Activated CD4-positive, CD25-positive, alpha-beta regulatory T cell (primary cell): ENCODE results near the gene CDRT15L2.
"Not testable (repeated sequence)": the region's sequence is repeated elsewhere in the genome, so short reads cannot be mapped to it uniquely, and the experiment has no call there.

ENCODE experiments used
- DNase-seq, 4 experiments: peaks; one replicate each; lab custom pipeline; 2025; lab: John Stamatoyannopoulos, UW

CDRT15L2 gene

GRCh38 chr17:20579424-20579823 lies at the start of gene CDRT15L2:
Gene CDRT15L2 (plus strand): TSS chr17:20579724. CDS start chr17:20579744, 20 bp downstream.
- DNase-seq, result not testable (repeated sequence)

GRCh38 chr17:20530104-20530503 lies 49.4 kb upstream of the CDRT15L2 start:
- not testable (repeated sequence) for DNase-seq

DNA sequence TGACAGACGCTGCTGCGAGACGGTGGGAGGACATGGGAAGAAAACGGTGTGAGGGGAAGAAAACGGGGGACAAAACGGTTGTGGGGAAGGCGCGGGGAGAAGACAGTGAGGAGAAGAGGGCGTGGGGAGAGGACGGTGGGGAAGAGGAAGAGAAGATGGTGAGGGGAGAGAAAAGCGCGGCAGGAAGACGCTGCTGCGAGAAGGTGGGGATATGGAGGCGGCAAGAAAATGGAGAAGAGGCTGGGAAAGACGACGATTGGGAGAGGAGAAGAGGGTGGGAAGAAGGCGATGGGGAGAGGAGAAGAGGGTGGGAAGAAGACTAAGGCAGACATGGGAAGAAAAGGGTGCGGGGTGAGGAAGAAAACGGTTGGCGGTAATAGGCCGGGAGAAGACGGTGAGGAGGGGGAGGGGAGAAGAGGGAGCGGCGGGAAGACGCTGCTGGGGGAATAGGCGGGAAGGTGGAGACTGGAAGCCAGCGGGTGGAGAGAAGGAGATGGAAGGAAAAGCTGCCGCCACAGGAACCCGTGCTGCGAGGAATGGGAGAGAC lies 46.9 kb upstream of the CDRT15L2 start:
- DNase-seq, result not testable (repeated sequence)

- DNase-seq, result not testable (repeated sequence)
Observed at GRCh38 chr17:20533206-20533605, 46.3 kb upstream of the CDRT15L2 start.

DNA sequence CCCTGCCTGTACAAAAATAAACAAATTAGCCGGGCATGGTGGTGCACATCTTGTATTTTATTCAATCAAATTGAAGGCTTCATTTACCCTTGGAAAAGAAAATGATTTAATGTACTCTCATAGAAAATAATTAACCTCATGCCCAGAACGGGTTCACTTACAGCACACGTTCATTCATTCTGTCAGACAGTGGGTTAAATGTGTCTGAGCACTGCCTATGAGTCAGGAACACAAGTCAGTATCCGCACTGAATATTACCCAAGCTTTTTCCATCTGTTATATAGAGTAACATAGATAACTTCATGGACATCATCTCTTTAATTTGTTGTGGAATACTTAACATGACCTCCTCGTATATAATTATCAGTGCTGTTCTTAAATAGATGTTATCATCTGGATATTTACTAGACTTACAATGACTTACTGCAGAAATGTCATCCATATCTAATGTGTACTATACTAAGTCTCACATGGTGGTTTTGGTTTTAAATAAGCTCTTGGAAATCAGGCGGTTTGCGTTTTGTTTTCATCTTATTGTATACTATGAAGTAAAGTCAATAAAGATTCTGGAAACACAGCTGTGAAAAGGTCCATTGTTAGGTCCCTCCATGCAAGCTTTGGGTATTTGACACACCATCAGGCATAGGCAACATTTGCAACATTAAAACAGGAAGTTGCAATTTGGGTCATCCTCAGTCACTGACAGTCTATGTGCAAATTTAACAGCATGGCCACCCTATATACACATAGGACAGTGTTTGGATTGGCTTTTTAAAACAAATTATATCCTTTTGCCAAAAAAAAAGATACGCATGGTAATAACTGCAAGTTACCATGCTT lies 44.6 kb upstream of the CDRT15L2 start:
- not testable (repeated sequence) for DNase-seq

DNA sequence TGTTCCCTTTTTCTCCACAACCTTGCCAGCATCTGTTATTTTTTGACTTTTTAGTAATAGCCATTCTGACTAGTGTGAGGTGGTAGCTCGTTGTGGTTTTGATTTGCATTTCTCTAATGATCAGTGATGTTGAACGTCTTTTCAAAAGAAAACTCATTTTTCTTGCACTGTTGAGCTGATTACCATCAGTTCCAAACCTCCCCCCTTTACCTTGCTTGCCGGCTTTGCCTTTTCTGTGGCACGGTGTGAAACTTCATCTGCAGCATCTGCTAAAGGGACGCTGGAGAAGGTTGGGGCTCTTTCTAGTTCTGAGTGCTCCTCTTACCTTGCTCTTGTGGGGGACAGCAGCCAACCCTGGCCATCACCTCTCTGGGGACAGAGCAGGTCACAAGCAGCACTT lies 39.1 kb upstream of the CDRT15L2 start:
- DNase-seq, result not testable (repeated sequence)

GRCh38 chr17:20540865-20541264 lies 38.7 kb upstream of the CDRT15L2 start:
- DNase-seq, result not testable (repeated sequence)

DNA sequence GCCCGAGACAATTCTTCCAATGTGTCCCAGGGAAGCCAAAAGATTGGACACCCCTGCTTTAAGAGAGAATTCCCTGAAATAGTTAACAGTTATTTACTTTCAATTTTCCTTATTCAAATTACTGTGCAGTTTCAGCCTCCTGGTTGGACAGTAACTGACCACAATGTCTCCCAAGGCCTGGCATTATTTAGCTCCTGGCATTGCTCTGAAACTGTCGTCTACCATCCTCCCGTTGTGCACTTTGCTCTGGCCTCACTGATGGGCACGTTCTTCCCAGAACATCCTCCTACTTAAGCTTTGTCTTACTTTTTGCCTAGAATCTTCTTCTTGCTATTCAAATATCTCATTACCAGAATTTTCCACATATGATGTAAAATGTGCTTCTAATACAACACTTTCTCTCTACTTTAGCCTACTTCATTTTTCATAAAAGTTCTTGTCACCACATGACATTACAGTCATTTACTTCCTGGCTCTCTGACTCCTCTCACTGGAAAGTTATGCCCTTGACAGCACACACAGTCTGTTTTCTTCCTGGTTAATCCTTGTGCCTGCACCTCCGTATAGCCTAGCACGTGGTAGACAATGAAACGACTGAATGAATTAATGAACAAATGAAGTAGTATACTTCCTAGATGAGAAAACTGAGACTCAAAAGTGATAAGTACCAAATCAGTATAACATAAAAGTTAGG lies 37.5 kb upstream of the CDRT15L2 start:
- DNase-seq, result not testable (repeated sequence)

GRCh38 chr17:20547923-20548322 lies 31.6 kb upstream of the CDRT15L2 start:
- not testable (repeated sequence) for DNase-seq

GRCh38 chr17:20552920-20553319 lies 26.6 kb upstream of the CDRT15L2 start:
- not testable (repeated sequence) for DNase-seq

DNA sequence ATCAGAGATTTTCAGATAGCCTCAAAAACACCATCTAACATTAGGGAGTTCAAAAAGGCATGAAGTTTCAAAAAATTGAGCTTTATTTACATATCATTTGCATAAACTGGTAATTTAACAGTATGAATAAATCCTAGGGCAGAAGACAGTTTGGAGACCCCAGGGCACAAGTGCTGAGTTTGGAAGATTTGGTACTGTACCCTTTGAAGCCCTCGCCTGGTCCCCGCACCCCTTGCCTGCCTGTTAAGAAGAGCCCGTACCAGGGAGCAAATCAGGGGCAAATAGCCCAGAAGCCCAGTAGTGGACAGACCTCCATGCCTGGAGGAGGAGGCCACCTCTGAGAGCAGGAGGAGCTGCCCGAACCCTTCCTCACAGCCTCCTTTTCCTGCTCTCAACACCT lies 24.8 kb upstream of the CDRT15L2 start:
- not testable (repeated sequence) for DNase-seq

DNA sequence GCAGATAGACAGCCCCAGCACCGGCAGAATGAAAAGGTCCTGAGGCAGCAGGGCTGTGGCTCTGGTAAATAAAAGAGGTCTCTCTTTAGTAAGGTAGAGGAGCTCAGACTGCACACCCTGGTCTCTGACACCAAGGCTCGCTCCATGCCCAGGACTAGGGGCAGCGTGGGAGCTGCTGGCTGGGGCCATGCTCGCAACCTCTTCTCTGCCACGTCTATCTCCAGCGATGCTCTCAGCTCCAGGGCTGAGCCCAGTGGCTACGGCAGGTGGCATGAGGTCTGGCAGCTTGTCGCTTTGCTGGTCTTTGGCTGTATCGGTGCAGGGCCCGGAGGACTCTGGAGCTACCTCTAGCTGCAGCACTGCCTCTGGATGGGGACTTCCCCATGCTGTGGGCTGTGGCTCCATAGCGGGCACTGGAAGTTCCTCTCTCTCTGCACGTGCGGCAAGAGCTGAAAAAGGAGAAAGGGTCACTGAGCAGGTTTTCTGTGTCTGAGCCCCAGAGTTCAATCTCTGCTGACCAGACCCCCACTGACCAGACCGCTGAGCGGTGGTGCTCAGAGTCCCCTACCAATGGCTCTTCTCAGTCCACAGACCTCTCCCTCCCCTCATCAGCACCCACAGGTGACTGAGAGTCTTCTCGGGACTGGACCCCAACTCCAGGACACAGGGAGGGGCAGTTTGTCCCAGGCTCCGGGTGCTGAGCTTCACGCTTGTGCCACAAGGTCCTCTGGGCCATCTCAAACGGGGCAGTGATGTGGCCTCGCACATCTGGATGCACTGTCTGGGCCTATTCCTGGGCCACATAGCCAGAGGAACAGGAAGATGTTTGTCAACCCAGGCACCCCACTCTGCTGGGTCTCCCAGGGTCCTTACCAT lies 24.2 kb upstream of the CDRT15L2 start:
- DNase-seq, result not testable (repeated sequence)

DNA sequence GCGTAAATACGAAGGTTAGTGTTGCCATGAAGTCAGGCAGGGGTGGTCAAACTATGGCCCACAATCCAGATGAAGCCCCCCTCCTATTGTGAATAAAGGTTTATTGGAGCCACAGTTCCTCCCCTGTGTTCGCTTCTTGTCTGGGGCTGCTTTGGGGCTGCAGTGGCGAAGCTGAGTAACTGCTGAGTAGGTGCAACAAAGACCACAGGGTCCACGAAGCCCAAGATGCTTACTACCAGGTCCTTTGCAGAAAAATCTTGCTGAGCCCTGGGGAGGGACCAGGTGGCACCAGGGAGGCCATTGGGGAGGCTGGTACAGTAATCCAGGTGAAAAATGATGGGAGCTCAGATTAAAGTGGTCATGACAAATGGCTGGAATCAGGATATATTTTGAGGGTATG lies 21.4 kb upstream of the CDRT15L2 start:
- DNase-seq, result not testable (repeated sequence)

DNA sequence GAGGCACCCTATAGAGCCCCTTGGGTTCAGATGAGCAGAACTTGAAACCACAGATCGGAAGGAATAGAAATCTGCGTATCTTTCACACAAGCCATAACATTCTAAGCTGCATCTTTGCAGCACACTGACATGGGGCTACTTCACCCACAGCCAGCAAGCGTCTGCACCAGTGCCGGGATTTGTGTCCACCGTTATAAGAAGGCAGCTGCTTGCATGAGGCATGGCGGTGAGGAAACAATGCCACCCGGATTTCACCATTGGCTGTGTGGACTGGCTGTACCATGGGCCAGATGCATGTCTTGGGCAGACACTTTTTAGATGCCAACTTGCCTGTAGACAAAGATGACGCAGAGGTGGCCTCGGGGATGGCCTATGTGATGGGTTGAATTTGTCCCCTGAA lies 20.5 kb upstream of the CDRT15L2 start:
- not testable (repeated sequence) for DNase-seq

DNA sequence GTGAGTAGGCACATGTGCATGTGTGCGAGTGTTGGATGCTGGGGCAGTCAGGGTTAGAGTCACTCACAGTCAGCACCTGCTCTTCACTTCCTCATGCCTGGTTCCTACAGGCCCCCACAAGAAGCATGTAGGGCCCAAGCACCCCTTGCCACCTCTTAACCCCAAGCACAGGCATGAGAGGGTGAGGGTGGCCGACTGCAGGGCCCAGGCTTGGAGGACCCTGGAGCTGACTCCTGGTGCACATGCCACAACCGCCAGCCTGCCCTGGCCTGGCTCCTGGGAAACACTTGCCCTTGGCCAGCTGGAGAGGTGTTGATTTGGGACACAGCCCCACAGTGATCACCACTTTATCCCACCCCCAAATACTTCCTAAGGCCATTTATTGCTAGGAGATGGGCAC lies 16.9 kb upstream of the CDRT15L2 start:
- no peak for DNase-seq

GRCh38 chr17:20565245-20565644 lies 14.3 kb upstream of the CDRT15L2 start:
- not testable (repeated sequence) for DNase-seq

DNA sequence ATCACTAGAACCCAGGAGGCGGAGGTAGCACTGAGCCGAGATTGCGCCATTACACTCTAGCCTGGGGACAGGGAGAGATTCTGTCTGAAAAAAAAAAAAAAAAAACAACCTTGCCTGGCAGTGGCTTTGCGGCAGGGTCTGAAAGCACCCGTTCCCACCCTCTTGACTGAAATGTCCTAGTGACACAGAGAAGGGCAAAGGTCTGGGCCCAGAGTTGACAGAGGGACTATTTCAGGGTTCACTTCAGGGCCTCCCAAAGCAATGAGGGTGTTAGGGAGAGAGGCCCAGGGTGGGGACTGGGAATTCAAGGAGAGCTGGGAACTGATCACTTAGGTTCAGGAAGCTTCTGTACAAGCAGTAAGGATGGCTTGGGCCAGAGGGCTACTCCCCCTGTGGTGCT lies 13.8 kb upstream of the CDRT15L2 start:
- no peak for DNase-seq

DNA sequence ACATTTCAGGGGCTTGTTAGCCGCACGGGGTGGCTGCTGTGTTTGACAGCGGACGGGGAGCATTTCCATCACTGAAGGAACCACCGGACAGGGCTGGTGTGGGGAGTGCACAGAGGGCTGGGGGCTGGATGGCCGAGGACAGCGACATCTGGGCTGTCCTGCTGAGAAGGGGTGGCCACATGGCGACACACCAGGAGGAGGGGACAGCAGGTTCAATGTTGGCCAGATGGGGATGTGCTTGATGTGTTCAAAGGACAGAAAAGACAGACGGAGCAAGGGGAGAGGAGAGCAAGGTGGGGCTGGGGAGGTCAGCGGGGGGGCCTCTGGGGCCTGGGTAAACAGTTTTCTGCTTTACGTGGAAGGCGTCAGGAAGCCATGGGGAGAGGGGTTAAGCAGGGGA lies 12.8 kb upstream of the CDRT15L2 start:
- not testable (repeated sequence) for DNase-seq

DNA sequence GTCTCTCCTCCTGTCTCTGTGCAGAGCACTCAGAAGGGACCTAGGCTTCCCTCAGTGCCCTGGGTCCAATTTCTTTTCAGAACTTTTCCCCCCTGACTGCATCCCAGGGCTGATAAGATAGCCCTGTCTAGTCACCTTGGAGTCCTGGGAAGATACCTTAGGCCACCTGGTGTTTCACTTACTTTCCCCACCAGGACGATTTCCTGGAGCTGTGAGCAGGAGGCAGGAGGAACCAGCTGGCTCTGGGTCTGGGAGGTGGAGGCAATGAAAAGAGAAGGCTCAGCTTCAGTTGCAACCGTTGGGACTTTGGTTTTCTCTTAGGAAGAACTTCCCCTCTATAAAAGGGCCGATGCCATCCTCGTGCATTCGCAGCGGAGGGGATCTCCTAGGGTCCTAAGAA lies 12.1 kb upstream of the CDRT15L2 start:
- DNase-seq, result not testable (repeated sequence)

DNA sequence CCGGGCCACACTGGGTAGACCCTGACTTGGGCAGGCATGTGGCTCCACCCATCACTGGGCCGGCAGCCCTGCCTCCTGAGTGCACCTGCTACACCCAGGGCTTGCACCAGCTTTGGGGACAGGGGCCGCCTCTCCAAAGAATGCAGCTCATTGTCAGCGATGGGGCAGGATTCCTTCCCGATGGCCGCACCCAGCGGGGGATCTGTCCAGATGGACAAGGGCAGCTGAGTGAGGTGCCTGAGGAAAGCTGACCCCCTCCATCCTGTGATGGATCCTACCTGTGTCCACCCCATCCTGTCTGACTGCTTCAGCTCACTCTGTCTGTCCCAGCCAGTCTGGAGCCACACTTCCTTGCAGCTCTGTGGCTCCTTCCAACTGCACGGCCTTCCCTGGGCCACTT lies 10.9 kb upstream of the CDRT15L2 start:
- not testable (repeated sequence) for DNase-seq

DNA sequence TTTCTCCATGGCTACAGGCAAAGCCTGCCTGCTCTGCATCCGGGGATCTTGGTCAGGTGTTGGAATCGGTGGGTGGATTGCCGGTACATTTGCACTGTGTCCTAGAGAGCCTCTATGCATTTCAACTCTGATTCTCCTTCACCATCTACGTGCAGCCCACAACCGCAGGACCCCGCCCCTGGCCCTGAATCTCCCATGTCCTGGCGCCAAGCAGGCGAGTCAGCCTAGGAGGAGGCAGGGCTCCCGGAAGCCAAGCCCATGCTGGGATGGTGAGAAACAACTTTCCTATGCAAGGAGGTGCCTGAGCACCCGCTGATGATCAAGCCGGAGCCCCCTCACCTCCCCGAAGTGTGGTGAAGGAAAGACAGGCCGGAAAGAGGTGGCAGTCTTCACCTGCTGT lies 7.9 kb upstream of the CDRT15L2 start:
- not testable (repeated sequence) for DNase-seq

GRCh38 chr17:20573216-20573615 lies 6.3 kb upstream of the CDRT15L2 start:
- not testable (repeated sequence) for DNase-seq
